Erythroblast (primary cell): Measurements from ENCODE around the gene CRB2.

Experiments used
- GATA1 ChIP-seq: IDR thresholded peaks from 2 replicates; pipeline ENCODE4 v1.6.1; 2011; ENCODE audit warnings: low read depth, mild to moderate bottlenecking, control low read depth, low read length, moderate library complexity
- POLR2A ChIP-seq: IDR thresholded peaks from 2 replicates; pipeline ENCODE4 v1.6.1; 2011; ENCODE audit warnings: mild to moderate bottlenecking, low read length

DNA sequence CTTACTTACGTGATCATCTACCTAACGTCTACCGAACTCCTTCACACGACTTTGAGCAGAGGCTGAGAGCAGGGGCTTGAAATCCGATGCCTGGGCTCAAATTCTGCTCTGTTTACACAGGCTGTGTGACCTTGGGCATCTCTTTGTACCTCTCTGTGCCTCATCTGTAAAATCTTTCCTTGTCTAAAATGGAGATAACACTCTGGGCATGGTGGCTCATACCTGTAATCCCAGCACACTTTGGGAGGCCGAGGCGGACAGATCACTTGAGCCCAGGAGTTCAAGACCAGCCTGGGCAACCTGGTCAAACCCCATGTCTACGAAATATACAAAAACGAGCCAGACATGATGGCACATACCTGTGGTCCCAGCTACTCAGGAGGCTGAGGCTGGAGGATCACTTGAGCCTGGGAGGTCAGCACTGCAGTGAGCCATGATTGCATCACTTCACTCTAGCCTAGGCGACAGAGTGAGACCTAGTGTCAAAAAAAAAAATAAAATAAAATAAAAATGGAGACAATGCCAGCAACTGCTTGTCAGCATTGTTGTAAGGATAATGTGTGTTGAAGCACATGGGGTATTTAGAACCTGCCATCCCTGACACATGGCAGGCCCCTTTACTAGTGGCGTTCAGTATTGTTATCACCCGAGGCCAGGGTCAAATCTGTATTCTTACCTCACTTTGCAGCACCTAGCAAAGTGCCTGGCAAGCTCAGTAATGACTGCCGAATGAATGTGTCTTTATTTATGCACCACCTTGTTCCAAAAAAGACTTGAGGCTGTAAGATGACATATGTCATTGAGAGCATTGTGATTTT, 32.6 kb upstream of the CRB2 start:
- TF ChIP-seq POLR2A, result no peak
- no peak for TF ChIP-seq GATA1
